ENCODE data around the gene CIT. TPM values are rescaled to one million over a fixed set of nuclear protein-coding genes. Genes with fewer than 3 reads are reported as not detected.

CIT gene
- total RNA-seq, 2 experiments from 2014 or later: 28.6 to 32.4 TPM

DNA sequence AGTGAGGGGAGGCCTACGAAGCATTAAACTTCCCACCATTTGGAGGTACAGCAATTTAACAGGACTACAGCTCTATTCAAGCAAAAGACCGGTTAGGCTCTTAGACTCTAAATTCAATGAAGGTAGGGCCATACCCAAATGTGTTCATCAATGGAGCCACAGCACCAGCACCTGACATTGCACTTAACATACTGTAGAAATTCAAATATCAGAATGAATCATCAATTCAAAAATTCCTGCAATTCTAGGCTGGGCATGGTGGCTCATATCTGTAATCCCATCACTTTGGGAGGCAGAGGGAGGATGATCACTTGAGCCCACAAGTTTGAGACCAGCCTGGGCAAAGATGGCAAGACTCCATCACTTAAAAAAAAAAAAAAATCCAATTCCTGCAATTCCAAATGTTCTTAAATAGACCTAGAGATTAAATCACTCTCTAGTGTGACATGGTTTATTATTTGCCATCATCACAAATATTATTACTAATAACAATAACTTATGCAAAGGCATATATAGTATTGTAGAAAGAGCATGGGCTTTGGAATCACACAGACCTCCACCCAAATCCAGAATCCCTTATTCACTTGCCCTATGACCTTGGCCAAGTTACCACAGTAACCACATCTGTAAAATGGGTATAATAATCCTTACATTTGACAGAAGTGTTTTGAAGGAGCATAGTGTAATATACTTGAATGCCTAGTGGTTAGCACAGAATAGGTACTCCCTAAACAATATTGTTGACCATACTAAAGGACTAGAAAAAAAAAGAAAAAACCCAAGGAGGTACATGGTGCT is 59.4 kb downstream of the CIT start:
- CTCF ChIA-PET: no interaction called here

DNA sequence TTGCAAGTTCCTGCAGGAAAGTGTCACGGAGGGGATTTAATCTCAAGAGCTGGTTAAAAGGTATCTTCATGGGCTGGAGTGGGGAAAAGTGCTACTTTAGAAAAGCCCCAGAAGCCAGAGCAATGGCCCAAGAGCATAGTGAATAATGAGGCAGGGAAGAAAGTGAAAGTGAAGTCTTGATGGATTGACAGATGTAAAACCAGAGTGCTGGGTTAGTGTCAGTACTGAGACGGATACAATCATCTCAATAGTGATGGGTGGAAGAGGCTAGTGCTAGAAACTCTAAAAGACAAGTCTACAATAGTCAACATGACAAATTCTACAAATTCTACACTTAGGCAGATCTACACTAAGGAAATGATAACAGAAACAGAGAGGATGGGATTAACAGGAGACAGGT is 68.1 kb downstream of the CIT start:
- CTCF ChIA-PET: no interaction called here

More for the DNA sequence above, 59.4 kb downstream of the CIT start:
- POLR2A ChIA-PET: no interaction called here

DNA sequence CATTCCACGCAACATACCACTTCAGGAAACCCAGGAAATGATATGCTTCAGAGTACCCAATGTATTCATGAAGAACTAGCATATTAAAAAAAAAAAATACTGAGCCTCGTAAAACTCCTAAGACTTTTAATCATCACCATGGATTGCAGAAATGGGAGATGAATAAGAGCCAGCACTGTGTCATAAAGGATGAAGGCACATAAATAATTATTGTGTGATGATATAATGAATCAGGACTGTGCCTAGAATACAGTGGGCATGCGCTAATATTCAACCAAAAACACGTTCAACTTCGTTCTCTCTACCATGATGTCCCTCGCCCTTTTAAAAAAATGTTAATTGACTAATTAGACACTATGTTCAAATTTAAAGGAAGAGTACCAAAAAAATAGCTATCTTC is 68.7 kb downstream of the CIT start:
- CTCF ChIA-PET: no interaction called here
- POLR2A ChIA-PET: no interaction called here

More for the DNA sequence above, 68.1 kb downstream of the CIT start:
- POLR2A ChIA-PET: no interaction called here

DNA sequence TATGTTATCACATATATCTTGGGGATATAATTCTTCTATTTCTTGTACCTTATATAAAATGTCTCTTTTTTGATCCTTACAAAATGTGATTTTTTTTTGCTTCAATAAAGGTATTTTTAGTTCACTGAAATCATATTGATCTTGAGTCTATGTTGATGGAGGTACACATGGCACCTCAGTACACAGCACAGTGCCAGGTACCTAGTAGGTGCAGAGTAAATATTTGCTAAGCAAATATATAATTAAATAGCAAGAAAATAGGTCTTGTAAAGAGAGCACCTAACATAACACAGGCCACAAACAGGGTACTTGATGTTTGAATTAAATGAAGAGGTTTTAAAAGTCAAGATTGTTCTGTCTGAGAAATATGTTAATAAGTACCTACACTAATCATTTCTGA is 69.7 kb downstream of the CIT start:
- ChIA-PET POLR2A (no interaction called here), CTCF (no interaction called here)

DNA sequence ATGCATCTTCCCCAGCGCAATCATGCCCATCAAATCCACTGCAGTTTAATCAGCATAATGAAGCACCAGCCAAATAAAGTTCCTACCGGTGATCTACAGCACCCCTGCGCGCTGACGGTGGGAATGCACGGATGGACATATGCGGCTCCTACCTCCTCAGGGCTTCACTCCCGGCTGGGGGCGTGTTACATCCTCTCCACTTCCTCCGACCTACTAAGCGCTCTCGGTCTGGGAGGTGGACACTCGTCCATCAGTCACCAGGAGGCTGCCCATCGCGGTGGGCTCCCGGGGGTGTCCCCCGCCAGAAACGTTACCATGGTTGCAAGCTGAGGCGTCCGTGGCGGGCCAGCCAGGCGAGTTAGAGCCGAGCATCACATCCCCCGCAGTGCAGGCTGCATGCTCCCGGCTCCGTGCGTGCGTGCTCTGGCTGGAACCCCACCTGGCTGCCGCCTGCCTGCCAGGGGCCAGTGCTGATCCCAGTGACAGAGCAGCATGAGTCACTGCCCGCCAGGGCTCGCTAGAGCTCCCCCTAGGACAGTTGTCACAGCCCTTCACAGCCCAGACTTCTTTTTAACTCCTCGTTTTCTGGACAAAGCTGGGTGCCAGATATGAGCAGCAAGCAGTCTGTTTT is 73.0 kb downstream of the CIT start:
- ChIA-PET CTCF (interaction anchor here (0.5 kb wide), 1 partner anchor 61 kb away, joined by 3 read pairs; no protein-coding TSS in a partner anchor), POLR2A (no interaction called here)

DNA sequence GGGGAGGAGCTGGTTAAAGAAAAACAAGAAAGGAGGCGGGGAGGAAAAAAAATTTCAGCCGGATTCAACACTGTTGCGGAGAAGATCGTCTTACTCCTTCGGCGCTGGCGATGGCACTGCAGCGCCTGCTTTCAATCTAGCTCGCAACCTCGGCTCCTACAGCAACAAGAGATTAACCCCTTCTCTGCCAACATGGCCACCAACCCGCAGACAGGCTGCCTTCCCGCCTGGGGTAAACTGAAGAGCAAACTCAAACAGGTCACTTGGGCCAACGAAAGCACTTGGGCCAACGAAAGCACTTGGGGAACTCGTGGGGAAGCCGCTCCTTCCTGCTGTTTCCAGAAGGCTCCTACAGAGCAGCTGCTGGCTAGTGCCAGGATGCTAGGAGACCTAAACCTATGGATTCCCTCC is 73.7 kb downstream of the CIT start:
- CTCF ChIA-PET: no interaction called here
- POLR2A ChIA-PET: no interaction called here

DNA sequence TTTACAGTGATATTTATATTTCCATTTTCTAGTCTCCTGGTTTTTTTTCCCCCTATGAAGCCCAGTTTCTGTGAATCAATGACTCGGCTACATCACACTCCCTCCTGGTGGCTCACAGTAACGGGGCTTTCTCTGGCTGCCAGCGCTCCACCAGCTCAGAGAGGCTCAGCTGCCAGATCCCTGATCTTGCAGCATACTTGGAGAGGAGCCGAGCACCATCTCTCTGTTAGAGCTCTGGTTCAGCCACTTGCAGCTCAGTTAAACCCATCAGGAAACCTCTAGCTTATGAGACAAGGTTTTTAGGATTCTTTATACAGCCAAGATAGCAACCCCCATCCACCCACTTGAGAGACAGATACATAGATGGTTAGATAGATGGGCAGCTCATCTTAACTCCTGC is 74.6 kb downstream of the CIT start:
- CTCF ChIA-PET: no interaction called here
- POLR2A ChIA-PET: no interaction called here

DNA sequence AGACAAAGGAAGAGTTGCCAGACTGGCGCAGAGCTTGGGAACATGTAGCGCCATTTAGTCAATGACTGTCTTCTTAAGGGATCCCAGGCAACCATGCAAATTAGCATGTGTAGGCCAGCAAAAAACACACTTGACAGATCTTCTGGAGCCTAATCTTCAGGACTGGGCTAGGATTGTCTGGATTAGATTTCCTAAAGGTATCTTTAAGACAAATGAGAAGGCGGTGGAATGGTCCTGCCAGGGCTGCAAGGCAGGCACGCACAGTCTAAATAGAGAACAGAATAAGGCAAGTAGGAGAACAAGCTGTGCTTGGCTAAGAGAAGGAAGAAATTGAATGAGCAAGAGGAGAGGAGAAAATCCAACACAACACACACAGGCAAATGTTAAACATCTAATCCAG is 80.0 kb downstream of the CIT start:
- CTCF ChIA-PET: no interaction called here

DNA sequence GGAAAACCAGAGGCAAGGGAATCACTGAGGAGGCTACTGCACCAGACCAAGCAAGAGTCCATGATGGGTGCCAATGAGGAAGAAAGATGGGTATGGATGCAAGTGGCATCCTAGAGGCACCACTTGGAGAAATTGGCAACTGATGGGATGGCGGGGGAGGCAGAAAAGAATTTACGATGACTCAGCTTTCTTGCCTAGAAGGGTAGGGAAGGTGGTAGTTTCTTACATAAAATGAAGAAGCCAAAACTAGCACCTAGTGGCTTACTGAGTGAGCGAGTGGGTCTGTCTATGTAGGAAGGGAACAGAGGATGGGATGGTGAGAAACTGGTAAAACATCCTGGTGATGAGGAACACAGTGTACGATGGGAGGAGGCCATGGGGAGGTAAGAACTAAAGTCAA is 80.8 kb downstream of the CIT start:
- ChIA-PET CTCF (no interaction called here), POLR2A (no interaction called here)

More for the DNA sequence above, 80.0 kb downstream of the CIT start:
- POLR2A ChIA-PET: no interaction called here

DNA sequence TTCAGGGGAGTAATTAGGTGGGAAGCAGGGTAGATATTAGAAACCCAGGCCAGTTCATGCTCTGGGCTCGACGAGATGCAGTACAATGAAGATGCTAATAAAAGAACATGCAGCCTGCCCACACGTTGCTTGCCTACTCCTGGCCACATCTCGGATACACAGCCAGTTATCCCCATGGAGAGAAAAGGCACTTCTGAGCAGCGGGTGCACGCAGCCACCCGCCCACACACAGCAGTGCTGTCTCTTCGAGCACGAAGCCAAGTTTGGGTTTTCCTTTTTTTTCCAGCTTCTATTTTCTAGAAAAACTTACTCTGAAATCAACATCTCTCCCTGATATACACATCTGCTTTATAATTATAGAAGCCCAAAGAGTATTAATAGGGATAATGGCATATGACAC is 85.7 kb downstream of the CIT start:
- POLR2A ChIA-PET: no interaction called here
- CTCF ChIA-PET: no interaction called here

DNA sequence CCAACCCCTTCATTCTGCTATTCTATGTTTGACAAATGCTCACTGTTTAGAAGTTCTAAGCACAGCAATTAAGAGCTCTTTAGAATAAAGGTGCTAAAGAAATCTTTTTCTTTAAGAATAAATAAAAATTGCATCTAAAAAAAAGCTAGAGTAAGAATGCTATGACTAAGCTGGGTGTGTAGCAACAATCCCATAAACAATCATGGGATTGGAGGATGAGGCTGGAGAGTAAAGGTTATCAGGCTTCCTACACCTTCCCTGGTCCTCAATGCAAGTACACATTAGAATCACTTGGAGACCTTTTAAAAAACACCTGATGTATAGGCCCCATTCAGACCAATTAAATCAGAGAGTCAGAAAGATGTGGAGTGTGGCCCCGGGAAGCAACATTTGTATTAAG is 88.3 kb downstream of the CIT start:
- ChIA-PET CTCF (no interaction called here), POLR2A (no interaction called here)

DNA sequence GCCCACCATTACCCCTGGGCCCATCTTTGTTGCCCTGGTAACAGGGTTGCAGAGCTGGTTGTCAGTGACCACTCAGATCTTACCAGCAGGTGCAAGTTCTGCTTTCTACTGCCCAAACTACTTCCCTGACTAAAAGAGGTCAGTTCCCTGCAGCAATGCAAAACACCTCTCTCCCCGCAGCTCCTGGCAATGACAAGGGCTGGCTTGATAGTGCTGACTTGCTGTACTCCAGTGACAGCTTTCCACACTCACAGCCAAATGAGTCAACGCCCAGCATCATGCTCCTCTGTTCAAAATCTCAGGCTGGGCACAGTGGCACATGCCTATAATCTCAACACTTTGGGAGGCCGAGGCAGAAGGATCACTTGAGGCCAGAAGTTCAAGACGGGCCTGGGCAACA is 90.6 kb downstream of the CIT start:
- POLR2A ChIA-PET: interaction anchor here (0.7 kb wide), 1 partner anchor 26 kb away, joined by 3 read pairs; no protein-coding TSS in a partner anchor

DNA sequence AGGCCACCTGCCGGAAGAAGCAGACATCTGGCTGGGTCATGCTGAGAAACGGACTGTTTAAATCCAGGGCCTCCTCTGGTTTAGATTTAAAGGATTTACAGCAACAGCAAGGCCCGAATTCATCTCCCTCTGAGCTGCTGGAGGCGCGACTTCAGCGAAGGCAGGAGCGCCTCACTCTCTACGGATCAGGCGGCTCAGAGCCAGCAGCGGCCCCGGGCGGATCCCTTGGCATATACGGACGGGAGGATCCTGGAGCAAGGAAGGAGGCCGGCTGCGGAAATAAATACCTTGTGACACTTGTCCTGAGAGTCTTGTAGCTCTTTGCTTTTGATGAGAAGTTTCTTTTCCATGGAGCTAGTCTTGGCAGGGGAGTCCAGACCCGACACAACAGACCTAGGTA is 92.4 kb downstream of the CIT start:
- ChIA-PET POLR2A (no interaction called here), CTCF (no interaction called here)

More for the DNA sequence above, 90.6 kb downstream of the CIT start:
- CTCF ChIA-PET: no interaction called here

DNA sequence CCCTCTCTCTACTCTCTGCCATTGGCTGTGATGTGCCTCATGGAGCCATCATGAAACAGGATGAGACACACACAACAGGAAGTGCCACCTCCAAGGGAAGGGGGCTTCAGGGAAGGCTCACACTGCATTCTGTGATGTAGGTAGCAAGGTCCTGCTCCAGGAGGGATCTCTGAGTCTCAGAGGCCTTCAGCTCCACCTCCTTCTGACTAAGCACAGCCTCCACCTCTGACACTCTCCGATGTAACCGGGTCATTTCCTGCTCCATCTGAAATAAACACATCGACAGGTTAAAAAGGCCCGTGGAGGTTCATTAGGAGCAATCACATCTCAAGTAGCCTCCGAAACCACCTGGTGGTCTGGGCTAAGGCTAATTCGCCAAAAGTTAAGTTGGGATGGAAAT is 93.3 kb downstream of the CIT start:
- ChIA-PET CTCF (no interaction called here), POLR2A (no interaction called here)

DNA sequence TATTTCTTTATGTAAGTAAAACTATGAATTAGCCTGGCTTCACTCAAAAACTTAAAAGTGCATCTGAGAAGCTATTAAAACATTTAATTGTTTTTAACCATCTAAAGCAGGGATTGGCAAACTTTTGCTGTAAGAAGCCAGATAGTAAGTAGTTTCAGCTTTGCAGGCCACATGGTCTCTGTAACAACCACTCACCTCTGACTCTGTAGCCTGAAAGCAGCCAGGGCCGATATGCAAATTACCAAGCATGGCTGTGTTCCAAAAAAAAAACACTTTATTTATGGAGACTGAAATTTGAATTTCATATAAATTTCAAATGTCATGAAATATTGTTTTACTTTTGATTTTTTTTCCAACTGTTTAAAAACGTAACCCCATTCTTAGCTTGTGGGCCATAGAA is 95.3 kb downstream of the CIT start:
- ChIA-PET POLR2A (no interaction called here), CTCF (no interaction called here)

DNA sequence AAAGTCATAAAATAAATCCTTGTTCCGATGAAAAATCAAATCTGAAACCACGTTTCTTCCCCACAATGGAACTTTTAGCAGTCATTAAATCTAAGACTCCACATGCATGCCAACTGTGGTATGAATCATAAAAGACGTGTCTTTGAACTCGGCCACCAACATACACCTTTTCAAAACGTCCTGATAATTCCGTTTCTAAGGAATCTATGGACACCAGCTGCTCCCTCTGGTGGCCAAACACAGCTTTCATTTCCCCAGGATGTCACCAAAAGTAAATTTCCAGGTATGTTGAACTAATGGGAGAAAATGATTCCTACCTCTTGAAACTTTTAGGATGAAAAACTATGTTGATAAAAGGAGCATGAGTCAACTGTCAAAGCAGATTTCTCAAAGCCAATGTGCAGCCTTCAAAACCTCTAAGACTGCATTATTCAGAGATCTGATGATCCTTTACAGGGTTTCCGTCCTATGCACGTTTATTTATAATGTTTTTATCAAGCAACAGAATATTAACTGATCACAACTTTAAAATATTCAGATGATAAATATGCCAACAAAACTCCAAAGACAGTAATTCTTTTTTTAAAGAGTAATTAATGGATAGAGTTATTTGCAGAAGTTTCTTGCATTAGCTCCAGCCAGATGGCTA is 96.2 kb downstream of the CIT start:
- CTCF ChIA-PET: interaction anchor here (1.7 kb wide), 1 partner anchor 122 kb away, joined by 4 read pairs; no protein-coding TSS in a partner anchor
- POLR2A ChIA-PET: no interaction called here

DNA sequence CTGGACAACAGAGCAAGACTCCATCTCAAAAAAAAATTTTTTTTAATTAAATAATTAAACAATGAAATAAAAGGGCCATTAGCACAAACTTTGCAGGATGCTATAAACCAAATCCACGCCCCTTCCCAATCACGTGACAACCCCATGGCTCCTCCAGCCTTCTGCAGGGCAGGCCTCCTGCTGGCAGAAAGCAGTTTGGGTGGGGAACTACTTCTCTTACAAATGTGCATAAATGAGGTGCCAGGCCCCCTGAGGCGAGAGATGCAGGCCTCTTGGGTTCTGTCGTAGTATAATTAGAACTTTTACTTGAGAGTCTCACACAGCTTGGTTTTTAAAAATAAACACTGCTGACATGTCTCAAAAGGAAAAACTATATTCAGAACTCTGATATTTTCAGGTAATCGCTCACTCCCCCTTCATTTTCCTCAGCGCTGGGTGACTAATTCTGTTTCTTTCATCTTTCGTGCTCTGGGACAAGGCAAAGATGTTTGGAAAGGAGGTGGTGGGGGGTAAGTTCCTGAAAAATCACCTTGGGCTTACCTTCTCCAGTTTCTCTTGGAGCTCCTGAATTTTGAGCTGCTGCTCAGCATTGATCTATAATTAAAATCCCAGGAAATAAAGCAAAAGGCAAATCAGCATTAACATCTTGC is 101.7 kb downstream of the CIT start:
- ChIA-PET CTCF (no interaction called here), POLR2A (no interaction called here)

DNA sequence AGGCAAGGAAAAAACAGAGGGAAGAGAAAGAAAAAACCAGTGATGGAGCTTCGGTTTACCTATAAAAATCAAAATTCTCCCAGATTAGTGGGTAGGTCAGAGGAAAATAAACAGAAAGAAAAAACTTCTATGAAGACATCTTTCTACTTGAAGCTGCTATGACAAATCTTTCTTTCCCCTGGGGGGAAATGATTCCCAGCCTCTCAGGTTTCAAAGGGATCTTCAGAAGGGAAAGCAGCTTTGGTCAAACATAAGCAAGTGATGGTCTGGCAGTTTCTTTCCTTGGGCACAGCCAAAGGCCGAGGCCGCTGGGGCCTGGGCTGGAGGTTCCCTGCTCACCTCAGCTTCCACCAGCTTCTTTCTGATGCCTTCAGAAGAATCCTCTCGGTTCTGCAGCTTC is 104.7 kb downstream of the CIT start:
- POLR2A ChIA-PET: no interaction called here

DNA sequence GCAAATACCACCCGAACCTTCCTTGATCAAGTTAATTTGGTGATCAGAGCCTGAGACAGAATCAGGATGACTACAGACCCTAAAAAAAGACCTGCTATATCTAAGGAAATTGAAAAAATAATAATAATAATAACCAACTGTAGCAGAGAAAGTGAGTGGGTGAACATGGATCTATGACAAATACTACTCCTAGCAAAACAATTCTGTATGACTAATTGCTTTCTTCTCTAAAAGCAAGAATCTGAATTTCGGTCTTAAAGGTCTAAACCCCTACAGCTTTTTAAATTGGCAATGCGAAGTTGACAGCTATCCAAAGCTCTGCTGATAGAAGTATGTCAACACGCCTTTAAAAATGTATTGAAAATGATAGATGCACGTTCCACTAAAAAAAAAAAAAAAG is 107.0 kb downstream of the CIT start:
- CTCF ChIA-PET: interaction anchor here (0.7 kb wide), 2 partner anchors 104 to 493 kb away, joined by 3 read pairs; no protein-coding TSS in a partner anchor
- POLR2A ChIA-PET: no interaction called here

More for the DNA sequence above, 104.7 kb downstream of the CIT start:
- CTCF ChIA-PET: no interaction called here

DNA sequence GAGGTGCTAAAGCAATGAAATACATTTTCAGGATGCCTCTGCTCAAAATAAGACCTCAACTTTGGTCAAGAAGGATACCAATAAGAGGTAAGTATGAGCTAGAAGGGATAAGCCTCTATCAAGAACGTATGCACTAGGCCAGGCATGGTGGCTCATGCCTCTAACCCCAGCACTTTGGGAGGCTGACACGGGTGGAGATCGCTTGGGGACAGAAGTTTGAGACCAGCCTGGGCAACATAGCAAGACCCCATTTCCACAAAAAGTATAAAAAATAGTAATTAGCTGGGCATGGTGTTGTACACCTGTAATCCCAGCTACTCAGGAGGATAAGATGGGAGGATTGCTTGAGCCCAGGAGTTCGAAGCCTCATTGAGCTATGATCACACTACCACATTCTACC is 114.5 kb downstream of the CIT start:
- CTCF ChIA-PET: no interaction called here
- POLR2A ChIA-PET: no interaction called here

DNA sequence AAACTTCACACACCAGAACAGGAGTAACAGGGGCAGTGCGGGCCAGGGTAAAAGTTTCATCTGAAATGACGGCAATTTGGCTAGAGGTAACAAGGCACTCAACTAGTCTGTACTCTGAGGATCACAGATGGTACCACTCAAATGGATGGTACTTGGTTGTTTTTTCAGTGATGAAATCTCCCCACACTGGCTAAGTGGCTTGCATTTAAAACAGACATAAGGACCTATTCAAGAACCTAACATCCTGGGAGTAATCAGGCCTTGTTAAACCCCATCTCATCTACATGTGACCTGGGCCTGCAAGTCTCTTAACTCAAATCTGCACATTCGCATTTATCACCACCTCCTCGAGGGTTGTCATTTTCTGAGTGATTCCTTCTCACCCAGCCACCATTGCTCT is 118.4 kb downstream of the CIT start:
- CTCF ChIA-PET: no interaction called here
- POLR2A ChIA-PET: no interaction called here

Measured in activated CD8-positive, alpha-beta memory T cell treated with anti-CD3 and anti-CD28 coated beads for 36 hours (primary cell).